ENCODE results near the gene ADGB. TPM values are rescaled to one million over a fixed set of nuclear protein-coding genes. Genes with fewer than 3 reads are reported as not detected.

ADGB gene
- total and polyA plus RNA-seq, 9 of the 15 experiments (the other 6 are each of a cell fraction or from before 2014, with no cell fraction given) = not detected

- Histone ChIP-seq H3K9me3 (replicated peaks; ENCODE audit: control insufficient read depth, insufficient read depth, low read depth, low read length) (no peaks in the 10 kb centered on the region), H2AFZ (ENCODE audit: low read depth, low read length) (no peak overlapping the region), H3K36me3 (ENCODE audit: control insufficient read depth, insufficient read depth, low read length) (no peaks in the 10 kb centered on the region), H3K79me2 (ENCODE audit: control insufficient read depth, insufficient read depth, low read length) (no peaks in the 10 kb centered on the region), H3K4me2 (ENCODE audit: insufficient read depth, low read length) (no peak overlapping the region), H3K27me3 (ENCODE audit: control insufficient read depth in 2 of 2, insufficient read depth in 2 of 2, low read length in 2 of 2) (no peaks in the 10 kb centered on the region), H4K20me1 (replicated peaks; ENCODE audit: control insufficient read depth, insufficient read depth, low read length) (no peaks in the 10 kb centered on the region), H3K4me1 (replicated peaks in 1 of 2; ENCODE audit: control insufficient read depth in 2 of 2, insufficient read depth in 2 of 2, low read length in 2 of 2) (peaks cover 0 to 12% of the 10 kb centered on the region in 2 experiments; a peak in 3 of 5 replicates), H3K27ac (ENCODE audit: extremely low read depth, low read depth, low read length) (no peak overlapping the region), H3K9ac (ENCODE audit: insufficient read depth in 1 of 2, low read depth in 2 of 2, low read length in 2 of 2) (no peak overlapping the region), H3K4me3 (no peak overlapping the region), H3K9me1 (ENCODE audit: control insufficient read depth, insufficient read depth, low read length) (no peaks in the 10 kb centered on the region)
- FAIRE-seq (no peak), DNase-seq (ENCODE audit: extremely low read depth in 1 of 4, low spot score in 3 of 4) (no peak), ATAC-seq (no peak)
- intact Hi-C loops (cut with micrococcal nuclease) (no loop called here), in situ Hi-C loops (cut with MboI) (no loop called here)
- ChIA-PET CTCF (ENCODE audit: low intra/inter-chr PET ratio) (no interaction called here), POLR2A (no interaction called here)
- no TSS peak for BruUV-seq (replicated peaks)
- WGBS (ENCODE audit: insufficient coverage, low coverage, missing lambda C conversion rate) = 45% methylated on average over 7 of the region's 7 CpGs
- TF ChIP-seq ZNF3 (CRISPR knock-in tag; IDR thresholded peaks at IDR 0.05) = no peak
- TF ChIP-seq SETDB1 (IDR thresholded peaks at IDR 0.05; ENCODE audit: low read length) = no peak
- no peak for TF ChIP-seq CCAR2 (IDR thresholded peaks at IDR 0.05; ENCODE audit: low read depth, low read length)
- TF ChIP-seq DNMT1 (IDR thresholded peaks at IDR 0.05) = no peak
Observed at GRCh38 chr6:146553377-146554135, 45.2 kb upstream of the ADGB start.

GRCh38 chr6:146560607-146561006 lies 38.2 kb upstream of the ADGB start:
- Histone ChIP-seq H3K9ac (ENCODE audit: insufficient read depth in 1 of 2, low read depth in 2 of 2, low read length in 2 of 2) (no peak overlapping the region), H3K27ac (ENCODE audit: extremely low read depth, low read depth, low read length) (no peak overlapping the region), H3K4me1 (replicated peaks in 1 of 2; ENCODE audit: control insufficient read depth in 2 of 2, insufficient read depth in 2 of 2, low read length in 2 of 2) (no peaks in the 10 kb centered on the region), H2AFZ (ENCODE audit: low read depth, low read length) (no peak overlapping the region), H4K20me1 (replicated peaks; ENCODE audit: control insufficient read depth, insufficient read depth, low read length) (no peaks in the 10 kb centered on the region), H3K27me3 (ENCODE audit: control insufficient read depth in 2 of 2, insufficient read depth in 2 of 2, low read length in 2 of 2) (peaks cover 0 to 5% of the 10 kb centered on the region in 2 experiments; a peak in 2 of 5 replicates), H3K9me3 (replicated peaks; ENCODE audit: control insufficient read depth, insufficient read depth, low read depth, low read length) (no peaks in the 10 kb centered on the region), H3K4me2 (ENCODE audit: insufficient read depth, low read length) (no peak overlapping the region), H3K79me2 (ENCODE audit: control insufficient read depth, insufficient read depth, low read length) (no peaks in the 10 kb centered on the region), H3K9me1 (ENCODE audit: control insufficient read depth, insufficient read depth, low read length) (no peaks in the 10 kb centered on the region), H3K4me3 (no peak overlapping the region), H3K36me3 (ENCODE audit: control insufficient read depth, insufficient read depth, low read length) (no peaks in the 10 kb centered on the region)
- no TSS peak for BruUV-seq (replicated peaks)
- ChIA-PET CTCF (ENCODE audit: low intra/inter-chr PET ratio) (interaction anchor here (0.7 kb wide), 1 partner anchor 970 kb away, joined by 3 read pairs; no protein-coding TSS in a partner anchor), POLR2A (no interaction called here)
- ATAC-seq (no peak), DNase-seq (ENCODE audit: extremely low read depth in 1 of 4, low spot score in 3 of 4) (no peak), FAIRE-seq (no peak)
- WGBS (ENCODE audit: insufficient coverage, low coverage, missing lambda C conversion rate) = 7% methylated on average over 1 of the region's 1 CpG
- intact Hi-C loops (cut with micrococcal nuclease) (no loop called here), in situ Hi-C loops (cut with MboI) (no loop called here)
- TF ChIP-seq ZNF316 (IDR thresholded peaks at IDR 0.05) = no peak
- TF ChIP-seq EWSR1 (IDR thresholded peaks at IDR 0.05; ENCODE audit: borderline replicate concordance, low read depth, partially characterized antibody) = no peak
- TF ChIP-seq DEAF1 (CRISPR knock-in tag; IDR thresholded peaks at IDR 0.05) = no peak
- TF ChIP-seq BRF2 (IDR thresholded peaks at IDR 0.05; ENCODE audit: borderline replicate concordance, insufficient read depth, insufficient read length) = no peak
- TF ChIP-seq ETV1 (tag; conservative IDR thresholded peaks at IDR 0.05; ENCODE audit: low read depth) = no peak
- TF ChIP-seq THRB (CRISPR knock-in tag; conservative IDR thresholded peaks at IDR 0.05) = no peak
- no peak for TF ChIP-seq ZNF76 (CRISPR knock-in tag; IDR thresholded peaks at IDR 0.05; ENCODE audit: borderline replicate concordance)
- TF ChIP-seq BCOR (IDR thresholded peaks at IDR 0.05) = no peak
